ENCODE measurements around the gene KLF1.

DNA sequence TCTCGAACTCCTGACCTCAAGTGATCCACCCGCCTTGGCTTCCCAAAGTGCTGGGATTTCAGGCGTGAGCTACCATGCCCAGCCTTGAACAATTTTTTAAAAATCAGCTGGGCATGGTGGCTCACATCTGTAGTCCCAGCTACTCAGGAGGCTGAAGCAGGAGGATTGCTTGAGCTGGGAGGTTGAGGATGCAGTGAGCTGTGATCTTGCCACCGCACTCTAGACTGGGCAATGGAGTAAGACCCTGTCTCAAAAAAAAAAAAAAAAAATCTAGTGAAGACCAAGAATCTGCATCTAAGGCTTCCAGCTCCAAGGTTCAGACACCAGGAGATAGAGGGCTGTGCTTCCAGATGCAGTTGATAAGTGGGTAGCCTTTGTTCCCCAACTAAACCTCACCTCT is 22.9 kb downstream of the KLF1 start:
- TF ChIP-seq POLR2AphosphoS5 (IDR thresholded peaks at IDR 0.05) (no peak), EZH2 (IDR thresholded peaks at IDR 0.05; ENCODE audit: borderline replicate concordance, insufficient read depth, low read length, poor library complexity, severe bottlenecking) (no peak), CTCF (IDR thresholded peaks at IDR 0.05; ENCODE audit: poor library complexity, severe bottlenecking) (no peak)
